ENCODE results near the gene FAAP20.
A peak's percentile ranks its signal among the peaks of the same experiment; 100 is the strongest.

Gene FAAP20

GRCh38 chr1:2230781-2231531, 36.4 kb upstream of the FAAP20 start (continued):
- TF ChIP-seq ZBTB44 (tag by site-specific recombination; IDR thresholded peaks at IDR 0.05) (no peak), ZFP69B (tag by site-specific recombination; IDR thresholded peaks at IDR 0.05) (no peak), ZNF621 (tag by site-specific recombination; IDR thresholded peaks at IDR 0.05) (no peak), IKZF3 (tag by site-specific recombination; IDR thresholded peaks at IDR 0.05) (no peak), ZNF660 (tag by site-specific recombination; IDR thresholded peaks at IDR 0.05) (no peak), ZNF830 (tag by site-specific recombination; IDR thresholded peaks at IDR 0.05; ENCODE audit: low read depth) (no peak), KLF16 (tag by site-specific recombination; IDR thresholded peaks at IDR 0.05) (peak; percentile 64), ZNF18 (tag by site-specific recombination; IDR thresholded peaks at IDR 0.05) (0 out of 2 replicates have a peak, but pooled peaks have one; percentile 10), TCF7L2 (IDR thresholded peaks at IDR 0.05; ENCODE audit: borderline replicate concordance, low read depth, low read length) (no peak; the same call in 1 of the 2 replicates), ZNF354C (tag by site-specific recombination; IDR thresholded peaks at IDR 0.05; ENCODE audit: borderline replicate concordance, low read depth) (no peak), ZBTB21 (tag by site-specific recombination; IDR thresholded peaks at IDR 0.05) (no peak), ZNF785 (tag by site-specific recombination; IDR thresholded peaks at IDR 0.05) (no peak), HOXD13 (CRISPR knock-in tag; IDR thresholded peaks at IDR 0.05; ENCODE audit: borderline replicate concordance) (no peak), HOXA7 (CRISPR knock-in tag; IDR thresholded peaks at IDR 0.05; ENCODE audit: borderline replicate concordance) (no peak), ZNF473 (tag by site-specific recombination; IDR thresholded peaks at IDR 0.05) (no peak), ZNF37A (tag by site-specific recombination; IDR thresholded peaks at IDR 0.05) (no peak), ZSCAN4 (tag by site-specific recombination; IDR thresholded peaks at IDR 0.05) (peak; percentile 80), SP3 (tag by site-specific recombination; IDR thresholded peaks at IDR 0.05) (no peak), ZBTB7A (tag by site-specific recombination; IDR thresholded peaks at IDR 0.05; ENCODE audit: low read depth) (0 out of 2 replicates have a peak, but pooled peaks have one; percentile 20), ZNF274 (IDR thresholded peaks at IDR 0.05; ENCODE audit: low read length) (no peak), ZNF274 (tag by site-specific recombination; IDR thresholded peaks at IDR 0.05; ENCODE audit: borderline replicate concordance) (no peak), ZNF76 (tag by site-specific recombination; IDR thresholded peaks at IDR 0.05; ENCODE audit: borderline replicate concordance, low read depth) (peak; percentile 80), ZSCAN30 (tag by site-specific recombination; IDR thresholded peaks at IDR 0.05) (no peak), ZNF280C (tag by site-specific recombination; IDR thresholded peaks at IDR 0.05) (no peak), ZNF157 (tag by site-specific recombination; IDR thresholded peaks at IDR 0.05) (no peak), ZFP37 (tag by site-specific recombination; IDR thresholded peaks at IDR 0.05) (no peak; the same call in 1 of the 2 replicates), ZNF155 (tag by site-specific recombination; IDR thresholded peaks at IDR 0.05) (no peak), ZBTB48 (tag by site-specific recombination; IDR thresholded peaks at IDR 0.05) (peak; percentile 73; the same call in 1 of the 2 replicates), SP7 (tag by site-specific recombination; IDR thresholded peaks at IDR 0.05) (no peak), ZNF132 (tag by site-specific recombination; IDR thresholded peaks at IDR 0.05; ENCODE audit: borderline replicate concordance) (no peak), ZNF350 (tag by site-specific recombination; IDR thresholded peaks at IDR 0.05) (no peak), ZFP3 (tag by site-specific recombination; IDR thresholded peaks at IDR 0.05; ENCODE audit: low read depth) (no peak), MZF1 (tag by site-specific recombination; IDR thresholded peaks at IDR 0.05; ENCODE audit: borderline replicate concordance) (no peak)
- TF ChIP-seq, protein P1, sequence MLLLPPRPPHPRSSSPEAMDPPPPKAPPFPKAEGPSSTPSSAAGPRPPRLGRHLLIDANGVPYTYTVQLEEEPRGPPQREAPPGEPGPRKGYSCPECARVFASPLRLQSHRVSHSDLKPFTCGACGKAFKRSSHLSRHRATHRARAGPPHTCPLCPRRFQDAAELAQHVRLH (tag by site-specific recombination; IDR thresholded peaks at IDR 0.05) = no peak
